CD4-positive, alpha-beta T cell treated with Interleukin-21 for 1 hour (primary cell): Measurements from ENCODE around the gene TYK2.
"Not testable (repeated sequence)": the region's sequence is repeated elsewhere in the genome, so short reads cannot be mapped to it uniquely, and the experiment has no call there.

ENCODE experiments used
- DNase-seq: peaks from one replicate; pipeline ENCODE4 v3.0.0-alpha.2; 2020

The TYK2 gene

DNA sequence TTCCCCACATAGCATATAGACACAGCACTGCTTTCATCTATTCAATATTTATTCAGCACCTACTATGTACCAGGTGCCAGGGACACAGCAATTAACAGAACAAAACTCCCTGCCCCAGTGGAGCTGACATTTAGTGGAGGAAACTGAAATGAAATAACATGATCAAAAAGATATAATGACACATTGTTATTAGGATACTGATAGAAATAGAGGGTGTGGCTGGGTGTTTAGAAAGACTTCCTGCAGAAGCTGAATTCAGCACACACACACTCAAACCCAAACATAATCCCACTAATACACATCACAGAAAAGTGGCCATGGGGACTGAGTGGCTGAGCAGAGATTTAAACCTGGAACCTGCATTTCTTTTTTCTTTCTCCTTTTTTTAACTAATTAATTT lies 26.7 kb upstream of the TYK2 start:
- DNase-seq, result peak; percentile 38

DNA sequence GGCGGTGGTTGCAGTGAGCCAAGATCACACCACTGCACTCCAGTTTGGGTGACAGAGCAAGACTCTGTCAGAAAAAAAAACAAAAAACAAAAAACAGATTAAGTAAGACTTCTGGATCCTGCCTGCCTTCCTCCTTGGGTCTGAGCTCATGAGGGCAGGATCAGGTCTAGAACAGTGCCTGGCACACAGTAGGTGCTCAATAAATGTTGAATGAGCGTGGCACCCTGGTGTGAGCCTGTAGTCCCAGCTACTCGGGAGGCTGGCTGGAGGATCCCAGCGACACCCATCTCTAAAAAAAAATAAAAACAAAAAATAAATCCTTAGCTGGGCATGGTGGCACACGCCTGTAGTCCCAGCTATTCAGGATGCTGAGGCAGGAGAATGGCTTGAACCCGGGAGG lies 25.8 kb upstream of the TYK2 start:
- DNase-seq, result no peak

DNA sequence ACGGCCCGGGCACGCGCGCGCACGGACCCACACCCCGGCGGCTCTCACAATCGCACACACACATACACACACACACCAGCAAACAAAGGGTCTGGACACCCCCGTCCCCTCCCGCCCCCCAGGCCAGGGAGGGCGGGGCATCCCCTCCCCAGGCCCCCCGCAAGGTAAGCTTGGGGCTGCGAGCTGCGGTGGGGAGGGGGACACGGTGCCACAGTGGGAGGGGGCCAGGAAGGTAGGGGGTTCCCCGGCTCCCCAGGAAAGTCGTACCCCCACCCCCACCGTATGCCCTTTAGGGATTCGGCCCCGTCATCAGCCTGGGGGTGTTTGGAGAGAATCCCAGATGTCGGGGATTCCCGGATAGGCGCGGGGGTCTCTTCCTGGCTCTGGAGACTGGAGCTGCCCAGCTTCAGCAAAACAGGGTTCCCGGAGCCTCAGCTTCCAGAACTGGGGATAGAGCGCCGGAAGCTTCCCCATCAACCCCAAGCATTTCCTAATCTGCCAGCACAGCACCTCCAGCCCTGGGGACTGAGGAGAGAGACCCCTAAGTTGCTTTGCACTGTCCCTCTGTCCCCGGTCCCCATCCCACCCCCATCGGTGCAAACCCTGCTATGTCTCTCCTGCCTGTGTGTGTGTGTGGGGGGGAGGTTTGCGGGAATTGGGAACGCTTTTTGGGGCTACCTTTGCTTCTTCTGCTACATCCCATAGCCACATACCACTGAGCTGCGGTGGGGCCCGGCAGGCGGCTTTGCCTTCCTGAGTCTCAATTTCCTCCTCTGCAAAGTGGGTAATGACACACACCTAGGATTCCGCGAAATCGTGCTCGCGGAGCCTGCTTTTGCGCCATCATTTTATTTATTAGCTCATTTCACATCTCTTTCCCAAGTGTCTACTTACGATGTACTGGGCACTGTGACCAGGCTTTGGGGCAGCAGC lies 24.8 kb upstream of the TYK2 start:
- peak; percentile 70 for DNase-seq

DNA sequence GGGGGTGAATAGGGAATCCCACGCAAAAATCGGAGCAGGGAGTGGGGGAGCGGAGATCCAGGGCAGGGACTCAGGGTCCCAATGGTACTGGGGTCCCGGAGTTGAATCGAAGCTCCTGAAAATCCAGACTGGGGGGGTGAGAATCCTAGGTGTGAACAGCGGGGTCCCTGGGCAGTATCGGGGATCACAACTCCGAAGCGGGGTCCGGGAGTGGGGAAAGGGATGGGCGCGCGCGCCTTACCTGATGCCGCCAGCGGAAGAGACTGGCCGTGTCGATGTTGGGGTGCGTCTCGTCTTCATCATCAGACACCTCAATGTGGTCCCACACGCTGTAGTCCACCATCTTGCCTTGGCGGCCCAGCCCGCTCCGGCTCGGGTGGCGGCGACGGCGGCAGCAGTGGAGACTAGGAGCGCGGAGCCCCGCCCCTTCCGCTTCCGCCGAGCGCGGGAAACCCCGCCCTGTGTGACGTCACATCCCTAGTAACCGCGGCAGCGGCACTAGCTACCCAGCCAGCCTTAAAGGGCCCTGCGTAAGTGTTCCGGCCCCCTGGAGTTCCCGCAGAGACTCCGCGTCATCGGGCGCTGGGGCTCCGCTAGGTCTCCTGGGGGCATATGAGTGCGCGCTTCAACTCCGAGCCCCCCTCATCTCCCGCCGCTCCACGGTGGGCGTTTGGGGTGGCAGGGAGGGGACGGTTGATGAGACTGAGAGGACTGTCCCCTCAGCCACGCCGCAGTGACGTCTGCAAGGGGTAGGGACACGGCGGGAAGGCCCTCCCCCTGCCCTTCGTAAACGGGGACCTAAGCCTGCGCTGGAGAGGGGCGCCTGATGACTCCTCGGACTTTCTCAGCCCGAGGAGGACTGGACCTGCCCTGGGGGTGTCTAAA lies 23.0 kb upstream of the TYK2 start, which contains the start of gene CDC37:
TSS of gene CDC37 (minus strand) at position 406 of the 885 bp plus-strand sequence. CDS start at position 343, 63 bp downstream.
- peak; percentile 97 for DNase-seq

- no peak for DNase-seq
Observed at GRCh38 chr19:10402441-10403038, 22.2 kb upstream of the TYK2 start.

DNA sequence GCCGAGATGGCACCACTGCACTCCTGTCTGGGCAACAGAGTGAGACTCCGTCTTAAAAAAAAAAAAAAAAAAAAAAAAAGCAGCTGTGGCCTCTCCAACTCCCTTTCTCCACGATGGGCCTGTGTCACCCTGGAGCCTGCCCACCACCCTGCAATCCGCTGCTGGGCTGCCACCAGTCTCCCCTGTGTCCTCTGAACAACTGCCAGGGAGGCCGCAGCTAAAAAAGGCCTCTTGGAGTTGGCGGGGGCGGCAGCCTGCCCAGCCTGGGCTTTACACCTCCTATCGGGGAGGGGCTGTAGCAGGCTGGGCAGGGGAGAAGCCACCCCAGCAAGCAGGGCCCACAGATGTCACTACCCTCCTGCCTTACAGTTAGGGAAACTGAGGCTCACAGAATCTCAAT lies 19.5 kb upstream of the TYK2 start:
- DNase-seq, result no peak

DNA sequence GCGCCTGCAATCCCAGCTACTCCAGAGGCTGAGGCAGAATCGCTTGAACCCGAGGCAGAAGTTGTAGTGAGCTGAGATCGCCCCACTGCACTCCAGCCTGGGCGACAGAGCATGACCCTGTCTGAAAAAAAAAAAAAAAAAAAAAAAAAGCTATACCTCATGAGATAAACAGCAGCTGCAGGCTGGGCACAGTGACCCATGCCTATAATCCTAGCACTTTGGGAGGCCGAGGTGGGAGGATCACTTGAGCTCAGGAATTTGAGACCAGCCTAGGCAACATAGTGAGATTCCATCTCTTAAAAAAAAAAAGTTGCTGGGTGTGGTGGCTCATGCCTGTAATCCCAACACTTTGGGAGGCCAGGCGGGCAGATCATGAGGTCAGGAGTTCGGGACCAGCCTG lies 19.0 kb upstream of the TYK2 start:
- not testable (repeated sequence) for DNase-seq

GRCh38 chr19:10398819-10399218 lies 18.4 kb upstream of the TYK2 start:
- no peak for DNase-seq

DNA sequence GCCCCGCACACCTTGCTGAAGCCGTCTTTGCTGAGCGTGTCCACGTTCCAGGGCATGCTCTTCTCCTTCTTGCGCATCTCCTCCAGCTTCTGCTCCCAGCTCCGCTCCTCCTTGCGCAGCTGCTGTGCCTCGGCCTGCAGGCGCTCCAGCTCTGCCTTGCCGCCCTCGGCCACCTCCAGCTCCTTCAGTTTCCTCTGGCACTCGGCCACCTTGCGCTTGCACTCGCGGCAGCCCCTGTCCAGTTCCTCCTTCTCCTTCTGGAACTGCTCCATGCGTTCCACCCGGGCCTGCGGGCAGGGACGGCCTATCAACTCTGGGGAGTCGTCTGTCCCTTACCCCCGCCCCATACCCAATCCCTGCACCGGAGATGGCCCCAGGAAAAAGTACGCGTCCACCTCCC lies 15.5 kb upstream of the TYK2 start:
- no peak for DNase-seq

DNA sequence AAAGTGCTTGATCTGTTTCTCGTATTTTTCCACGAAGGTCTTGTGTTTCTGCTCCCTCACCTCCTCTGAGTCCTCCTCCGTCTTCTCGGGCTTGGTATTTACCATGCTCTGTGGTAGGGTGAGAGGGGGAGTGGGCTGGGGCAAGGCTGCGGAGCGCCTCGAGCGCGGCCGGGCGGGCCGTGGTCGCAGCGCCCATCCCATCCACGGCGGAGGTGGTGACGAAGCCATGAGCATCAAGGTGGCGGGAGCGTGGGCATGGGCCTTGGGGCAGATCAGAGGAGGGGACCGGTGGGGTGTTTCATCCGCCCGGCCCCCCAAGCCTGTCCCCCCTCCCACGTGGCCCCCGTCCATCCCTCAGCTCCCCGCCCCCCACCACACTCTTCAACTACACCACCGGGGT lies 15.1 kb upstream of the TYK2 start:
- DNase-seq, result no peak

GRCh38 chr19:10395003-10395402 lies 14.6 kb upstream of the TYK2 start:
- DNase-seq, result no peak

DNA sequence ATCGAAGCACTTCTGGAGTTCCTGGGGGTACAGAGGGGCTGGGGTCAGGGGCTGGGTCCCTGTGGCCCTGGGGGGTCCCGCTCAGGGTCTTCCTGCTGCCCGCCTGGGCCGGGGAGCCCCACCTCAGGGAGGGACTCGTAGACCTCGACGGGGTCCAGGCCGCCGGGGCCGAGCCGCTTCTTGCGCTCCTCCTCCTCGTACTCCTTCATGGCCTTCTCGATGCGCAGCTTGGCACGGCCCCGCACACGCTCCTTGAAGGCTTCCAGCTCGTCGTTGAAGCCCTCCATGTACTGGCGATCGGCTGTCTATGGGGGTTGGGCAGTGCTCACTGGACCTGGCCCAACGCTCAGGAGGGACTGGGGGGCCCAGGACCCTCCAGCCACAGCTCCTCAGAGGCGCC lies 12.8 kb upstream of the TYK2 start:
- DNase-seq, result no peak

DNA sequence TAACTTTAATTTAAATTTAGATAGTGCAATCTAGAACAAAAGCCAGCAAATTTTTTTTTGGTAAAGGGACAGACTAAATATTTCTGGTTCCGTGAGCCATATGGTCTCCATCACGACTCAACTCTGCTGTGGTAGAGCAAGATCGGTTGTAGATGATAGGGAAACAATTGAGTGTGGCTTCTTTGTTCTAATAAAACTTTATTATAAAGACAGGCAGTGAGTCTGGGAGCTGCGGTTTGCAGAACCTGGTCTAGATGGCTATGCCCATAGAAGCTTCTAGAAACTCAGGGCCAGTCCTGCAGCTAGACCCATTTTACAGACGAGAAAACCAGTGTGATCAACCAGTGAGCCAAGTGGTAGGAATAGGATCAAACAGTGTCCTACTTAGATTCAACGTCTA lies 11.7 kb upstream of the TYK2 start:
- DNase-seq, result no peak

GRCh38 chr19:10390652-10391286 lies 10.4 kb upstream of the TYK2 start:
- peak; percentile 73 for DNase-seq

DNA sequence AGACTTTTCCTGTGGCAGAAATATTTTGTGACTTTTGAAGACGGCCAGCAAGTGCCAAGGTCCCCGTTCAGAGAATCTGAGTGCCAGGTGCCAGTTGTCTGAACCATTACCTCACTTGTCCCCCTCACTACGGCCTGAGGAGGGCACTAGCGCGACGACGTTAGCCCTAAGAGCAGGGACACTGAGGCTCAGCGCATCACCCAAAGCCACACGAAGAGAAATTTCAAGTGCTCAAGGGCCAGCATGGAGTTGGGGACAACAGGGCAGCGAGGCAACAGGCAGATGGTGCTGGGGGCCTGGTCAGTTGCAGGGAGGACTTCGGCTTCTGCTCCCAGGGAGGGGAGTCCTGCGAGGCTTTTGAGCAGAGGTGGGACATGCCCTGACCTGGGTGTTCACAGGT lies 9.5 kb upstream of the TYK2 start:
- no peak for DNase-seq

DNA sequence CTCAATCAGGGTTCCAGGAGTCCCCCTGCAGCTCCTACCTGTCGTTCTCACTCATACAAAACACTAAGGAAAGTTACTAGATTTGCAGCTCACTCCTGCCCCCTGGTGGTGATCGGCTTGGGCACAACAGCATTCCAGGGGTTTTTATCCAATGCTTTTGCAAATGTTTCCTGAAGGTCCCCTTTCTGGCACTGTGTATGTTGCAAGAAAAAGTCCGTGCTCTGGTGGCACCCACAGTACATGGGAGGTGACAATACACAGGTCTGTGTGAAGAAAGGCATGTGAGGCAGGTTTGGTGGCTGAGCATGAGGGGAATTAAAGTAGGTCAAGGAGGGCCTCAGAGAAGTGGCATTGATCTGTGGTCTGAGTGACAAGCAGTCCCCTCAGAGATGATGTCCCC lies 8.6 kb upstream of the TYK2 start:
- peak; percentile 81 for DNase-seq

GRCh38 chr19:10384580-10384979 lies 4.2 kb upstream of the TYK2 start:
- no peak for DNase-seq

DNA sequence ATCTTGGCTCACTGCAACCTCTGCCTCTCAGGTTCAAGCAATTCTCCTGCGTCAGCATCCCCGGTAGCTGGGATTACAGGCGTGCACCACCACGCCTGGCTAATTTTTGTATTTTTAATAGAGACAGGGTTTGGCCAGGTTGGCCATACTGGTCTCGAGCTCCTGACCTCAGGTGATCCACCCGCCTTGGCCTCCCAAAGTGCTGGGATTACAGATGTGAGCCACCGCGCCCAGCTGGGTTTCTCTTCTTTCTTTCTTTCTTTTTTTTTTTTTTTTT lies 2.8 kb upstream of the TYK2 start:
- DNase-seq, result not testable (repeated sequence)

- DNase-seq, result no peak
Observed at GRCh38 chr19:10379880-10380312, 476 bp downstream of the TYK2 start.

DNA sequence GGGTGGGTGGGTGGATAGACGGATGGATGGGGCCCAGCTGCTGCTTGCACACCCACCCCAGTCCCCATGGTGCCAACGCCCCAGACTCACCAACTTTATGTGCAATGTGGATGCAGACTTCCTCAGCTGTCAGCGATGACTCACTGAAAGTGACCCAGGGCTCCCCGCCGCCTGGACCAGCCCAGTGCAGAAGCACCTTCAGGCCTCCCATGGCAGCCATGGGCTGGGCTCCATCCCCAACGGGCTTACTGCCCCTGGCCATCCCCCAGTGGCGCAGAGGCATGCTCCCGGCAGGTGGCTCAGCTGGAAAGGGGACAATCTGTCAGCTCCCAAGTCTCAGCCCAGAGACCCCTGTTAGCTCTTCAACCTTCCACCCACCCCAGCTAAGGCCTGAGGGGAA lies 2.2 kb downstream of the TYK2 start:
- DNase-seq, result no peak

GRCh38 chr19:10377140-10377640 lies 3.2 kb downstream of the TYK2 start:
- not testable (repeated sequence) for DNase-seq

DNA sequence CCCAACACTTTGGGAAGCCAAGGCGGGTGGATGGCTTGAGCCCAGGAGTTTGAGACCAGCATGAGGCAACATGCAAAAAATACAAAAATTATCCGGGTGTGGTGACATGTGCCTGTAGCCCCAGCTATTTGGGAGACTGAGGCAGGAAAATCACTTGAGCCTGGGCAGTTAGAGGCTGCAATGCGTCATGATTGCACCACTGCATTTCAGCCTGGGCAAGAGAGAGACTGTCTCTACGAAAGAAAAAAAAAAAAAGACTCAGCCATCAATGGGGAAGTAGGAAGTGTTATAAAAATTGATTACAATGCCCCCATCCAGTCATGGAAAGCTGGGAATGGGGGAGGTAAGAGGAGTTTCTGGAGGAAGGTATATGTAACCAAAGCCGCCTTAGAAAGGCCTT lies 5.4 kb downstream of the TYK2 start:
- no peak for DNase-seq

DNA sequence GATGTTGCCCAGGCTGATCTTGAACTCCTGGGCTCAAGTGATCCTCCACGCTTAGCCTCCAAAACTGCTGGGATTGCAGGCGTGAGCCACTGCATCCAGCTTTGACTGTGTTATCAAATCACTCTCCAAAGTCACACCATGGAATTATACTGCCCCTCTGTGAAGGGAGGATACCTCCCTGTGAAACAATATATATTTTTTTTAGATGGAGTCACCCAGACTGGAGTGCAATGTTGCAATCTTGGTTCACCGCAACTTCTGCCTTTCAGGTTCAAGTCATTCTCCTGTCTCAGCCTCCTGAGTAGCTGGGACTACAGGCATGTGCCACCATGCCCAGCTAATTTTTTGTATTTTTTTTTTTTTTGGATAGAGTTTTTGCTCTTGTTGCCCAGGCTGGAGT lies 7.7 kb downstream of the TYK2 start:
- DNase-seq, result no peak
